GM10266 (cell line): ENCODE measurements around the gene RBL1.
"Not testable (repeated sequence)": the region's sequence is repeated elsewhere in the genome, so short reads cannot be mapped to it uniquely, and the experiment has no call there.

Experiments used
- DNase-seq: peaks from one replicate; pipeline ENCODE4 v3.0.0; 2012; ENCODE audit errors: extremely low spot score
- CTCF ChIP-seq: IDR thresholded peaks from 2 replicates; pipeline ENCODE4 v1.5.1; 2012; ENCODE audit warnings: mild to moderate bottlenecking, low read depth; ENCODE audit not compliant: control insufficient read depth, insufficient read depth; ENCODE audit errors: missing control alignments

Gene RBL1

GRCh38 chr20:36997121-36997520 is 98.7 kb downstream of the RBL1 start:
- TF ChIP-seq CTCF: no peak
- peak; percentile 3 for DNase-seq

GRCh38 chr20:36994221-36994620 is 101.6 kb downstream of the RBL1 start:
- DNase-seq: not testable (repeated sequence)

GRCh38 chr20:36992802-36993334 is 102.9 kb downstream of the RBL1 start:
- no peak for DNase-seq

GRCh38 chr20:36991703-36992102 is 104.1 kb downstream of the RBL1 start:
- TF ChIP-seq CTCF: no peak
- DNase-seq: no peak

More at GRCh38 chr20:36992802-36993334, 102.9 kb downstream of the RBL1 start:
- TF ChIP-seq CTCF: no peak

- no peak for TF ChIP-seq CTCF
- DNase-seq: no peak
Measured at GRCh38 chr20:36989797-36990196, 106.0 kb downstream of the RBL1 start.

GRCh38 chr20:36988494-36988966 is 107.3 kb downstream of the RBL1 start:
- no peak for TF ChIP-seq CTCF
- DNase-seq: no peak

- DNase-seq: no peak
- TF ChIP-seq CTCF: no peak
Measured at GRCh38 chr20:36984257-36984638, 111.5 kb downstream of the RBL1 start.
